Esophagus muscularis mucosa (tissue), 4 donors: ENCODE data around the gene BACE2. TPM values are rescaled to one million over a fixed set of nuclear protein-coding genes. Genes with fewer than 3 reads are reported as not detected.

Experiments
- DNase-seq: peaks from one replicate; pipeline ENCODE4 v3.0.0-alpha.2; 2017; ENCODE audit errors: extremely low spot score
- H3K27ac ChIP-seq, 4 donors: fragments of 200-600 bp; sonication (generic); replicated peaks in 1 of 4; 1 replicate in 3 of 4; 2 replicates in 1 of 4; pipeline ENCODE4 v1.5.1; 2016 to 2019; ENCODE audit warnings: mild to moderate bottlenecking in 1 of 4
- H3K27me3 ChIP-seq, 4 donors: fragments of 200-600 bp; sonication (generic); one replicate each; pipeline versions ENCODE4 v1.5.1 to v1.6.0; 2016 to 2019
- H3K36me3 ChIP-seq, 4 donors: fragments of 200-600 bp; sonication (generic); one replicate each; pipeline ENCODE4 v1.5.1; 2016 to 2019
- H3K4me1 ChIP-seq, 4 donors: fragments of 200-600 bp; sonication (generic); one replicate each; pipeline ENCODE4 v1.5.1; 2016 to 2019
- H3K4me3 ChIP-seq, 4 donors: fragments of 200-600 bp; sonication (generic); 1 replicate in 2 of 4; 2 replicates in 2 of 4; pipeline ENCODE4 v1.5.1; 2016 to 2019; ENCODE audit warnings: mild to moderate bottlenecking in 4 of 4, moderate library complexity in 1 of 4
- H3K9me3 ChIP-seq, 4 donors: fragments of 200-600 bp; sonication (generic); 1 replicate in 3 of 4; 2 replicates in 1 of 4; pipeline ENCODE4 v1.5.1; 2016 to 2019
- EP300 ChIP-seq: sonication (generic); formaldehyde crosslinking; IDR thresholded peaks from one replicate; pipeline ENCODE4 v1.6.1; 2017; ENCODE audit warnings: antibody characterized with exemption
- POLR2A ChIP-seq: fragments of 450-650 bp; IDR thresholded peaks from one replicate; pipeline ENCODE4 v1.6.1; 2017; ENCODE audit warnings: antibody characterized with exemption, moderate library complexity, mild to moderate bottlenecking, low read depth
- POLR2AphosphoS5 ChIP-seq, 2 donors: sonication (generic); formaldehyde crosslinking; IDR thresholded peaks; one replicate each; pipeline ENCODE4 v1.6.1; 2017; ENCODE audit warnings: antibody characterized with exemption in 2 of 2
- WGBS: methylation state at CpG from one replicate; pipeline ENCODE4 v1.1.5; 2018; 5-methylcytosine and 5-hydroxymethylcytosine counted together
- intact Hi-C: fragments of 100-400 bp; cut with DNase I; formaldehyde crosslinking; loops from one replicate; pipeline ENCODE4 v1.15.1; 2023
- total RNA-seq, 4 donors: library from RNA; depleted of rRNA; stranded (reverse); fragments of >200 nt; gene quantifications; one replicate each; pipeline versions ENCODE4 v1.1.0 to v1.2.1, GENCODE V29; 2016
- TF ChIP-seq, protein P1 (sequence below), 3 experiments: fragments of 200-600 bp in 2 of 3; fragments of 450-650 bp in 1 of 3; sonication (generic) in 2 of 3; IDR thresholded peaks; one replicate each; pipeline ENCODE4 v1.5.1; 2017 to 2019; ENCODE audit warnings: antibody characterized with exemption in 3 of 3, mild to moderate bottlenecking in 2 of 3, moderate library complexity in 1 of 3

The BACE2 gene
- total RNA-seq, 4 donors from 2014 or later: 44.9 to 61.6 (median 58.2) TPM

- Histone ChIP-seq H3K4me1 (peaks cover 0 to 8% (median 7%) of the 10 kb centered on the region in 4 donors), H3K9me3 (peaks cover 0 to 7% (median 0%) of the 10 kb centered on the region in 4 donors), H3K27me3 (no peaks in the 10 kb centered on the region), H3K27ac (no peak overlapping the region), H3K4me3 (no peak overlapping the region), H3K36me3 (no peaks in the 10 kb centered on the region)
- TF ChIP-seq POLR2A: no peak
- TF ChIP-seq, protein P1, sequence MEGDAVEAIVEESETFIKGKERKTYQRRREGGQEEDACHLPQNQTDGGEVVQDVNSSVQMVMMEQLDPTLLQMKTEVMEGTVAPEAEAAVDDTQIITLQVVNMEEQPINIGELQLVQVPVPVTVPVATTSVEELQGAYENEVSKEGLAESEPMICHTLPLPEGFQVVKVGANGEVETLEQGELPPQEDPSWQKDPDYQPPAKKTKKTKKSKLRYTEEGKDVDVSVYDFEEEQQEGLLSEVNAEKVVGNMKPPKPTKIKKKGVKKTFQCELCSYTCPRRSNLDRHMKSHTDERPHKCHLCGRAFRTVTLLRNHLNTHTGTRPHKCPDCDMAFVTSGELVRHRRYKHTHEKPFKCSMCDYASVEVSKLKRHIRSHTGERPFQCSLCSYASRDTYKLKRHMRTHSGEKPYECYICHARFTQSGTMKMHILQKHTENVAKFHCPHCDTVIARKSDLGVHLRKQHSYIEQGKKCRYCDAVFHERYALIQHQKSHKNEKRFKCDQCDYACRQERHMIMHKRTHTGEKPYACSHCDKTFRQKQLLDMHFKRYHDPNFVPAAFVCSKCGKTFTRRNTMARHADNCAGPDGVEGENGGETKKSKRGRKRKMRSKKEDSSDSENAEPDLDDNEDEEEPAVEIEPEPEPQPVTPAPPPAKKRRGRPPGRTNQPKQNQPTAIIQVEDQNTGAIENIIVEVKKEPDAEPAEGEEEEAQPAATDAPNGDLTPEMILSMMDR (IDR thresholded peaks at IDR 0.05): no peak
- TF ChIP-seq POLR2AphosphoS5 (IDR thresholded peaks at IDR 0.05): no peak
- no peak for TF ChIP-seq EP300
- intact Hi-C loops: no loop called here
- whole genome bisulfite sequencing: 92% methylated on average over 4 of the region's 5 CpGs
- no peak for DNase-seq
Observed at GRCh38 chr21:41162096-41162495, 5.9 kb upstream of the BACE2 start.

DNA sequence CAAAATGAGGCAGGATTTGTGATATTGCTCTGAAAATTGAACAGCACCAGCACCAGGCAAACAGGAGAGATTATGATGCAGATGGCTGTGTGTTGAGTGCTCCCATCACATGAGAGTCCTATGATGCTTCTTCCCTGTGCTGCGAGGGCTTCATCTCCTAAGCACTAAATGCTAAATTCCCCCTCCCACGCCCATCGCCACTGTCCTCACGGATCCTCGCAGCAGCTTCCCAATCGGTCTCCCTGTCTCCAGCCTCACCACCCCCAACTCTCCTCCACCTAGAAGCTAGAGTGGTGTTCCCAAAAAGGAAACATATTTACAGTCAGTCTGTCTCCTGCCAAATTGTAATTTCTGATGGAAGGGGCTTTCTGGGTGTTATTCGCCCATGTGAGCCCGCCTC, 4.9 kb upstream of the BACE2 start:
- Histone ChIP-seq H3K9me3 (peaks cover 0 to 5% (median 0%) of the 10 kb centered on the region in 4 donors), H3K4me3 (no peak overlapping the region), H3K36me3 (no peaks in the 10 kb centered on the region), H3K27ac (no peak overlapping the region), H3K4me1 (peaks cover 0 to 10% (median 8%) of the 10 kb centered on the region in 4 donors), H3K27me3 (no peaks in the 10 kb centered on the region)
- intact Hi-C loops: no loop called here
- no peak for TF ChIP-seq EP300
- TF ChIP-seq POLR2A: no peak
- TF ChIP-seq, protein P1 (IDR thresholded peaks at IDR 0.05): no peak
- TF ChIP-seq POLR2AphosphoS5 (IDR thresholded peaks at IDR 0.05): no peak
- DNase-seq: no peak
- WGBS: 96% methylated on average over 8 of the region's 8 CpGs

DNA sequence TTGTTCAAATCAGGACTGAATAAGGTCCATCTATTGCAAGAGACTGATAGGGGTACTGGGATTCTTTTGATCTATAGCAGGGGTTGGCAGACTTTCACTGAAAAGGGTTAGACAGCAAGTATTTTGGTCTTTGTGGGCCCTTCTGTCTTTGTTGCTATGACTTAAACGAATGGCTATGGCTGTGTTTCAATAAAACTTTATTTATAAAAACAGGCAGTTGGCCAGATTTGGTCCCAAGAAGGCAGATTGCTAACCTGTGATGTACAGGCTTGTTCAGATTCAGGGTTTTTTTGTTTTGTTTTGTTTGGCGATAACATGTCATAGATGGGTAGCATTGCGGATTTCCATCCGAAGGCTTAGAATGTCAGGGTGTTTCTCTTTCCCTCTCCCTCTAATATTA, 3.9 kb upstream of the BACE2 start:
- Histone ChIP-seq H3K9me3 (no peaks in the 10 kb centered on the region), H3K27ac (no peak overlapping the region), H3K36me3 (no peaks in the 10 kb centered on the region), H3K4me1 (peaks cover under 1 to 11% (median 9%) of the 10 kb centered on the region in 4 donors), H3K4me3 (no peak overlapping the region), H3K27me3 (no peaks in the 10 kb centered on the region)
- 92% methylated on average over 4 of the region's 4 CpGs for WGBS
- intact Hi-C loops: no loop called here
- TF ChIP-seq POLR2AphosphoS5 (IDR thresholded peaks at IDR 0.05) (no peak), EP300 (no peak), POLR2A (no peak)
- TF ChIP-seq, protein P1 (IDR thresholded peaks at IDR 0.05): no peak
- no peak for DNase-seq

DNA sequence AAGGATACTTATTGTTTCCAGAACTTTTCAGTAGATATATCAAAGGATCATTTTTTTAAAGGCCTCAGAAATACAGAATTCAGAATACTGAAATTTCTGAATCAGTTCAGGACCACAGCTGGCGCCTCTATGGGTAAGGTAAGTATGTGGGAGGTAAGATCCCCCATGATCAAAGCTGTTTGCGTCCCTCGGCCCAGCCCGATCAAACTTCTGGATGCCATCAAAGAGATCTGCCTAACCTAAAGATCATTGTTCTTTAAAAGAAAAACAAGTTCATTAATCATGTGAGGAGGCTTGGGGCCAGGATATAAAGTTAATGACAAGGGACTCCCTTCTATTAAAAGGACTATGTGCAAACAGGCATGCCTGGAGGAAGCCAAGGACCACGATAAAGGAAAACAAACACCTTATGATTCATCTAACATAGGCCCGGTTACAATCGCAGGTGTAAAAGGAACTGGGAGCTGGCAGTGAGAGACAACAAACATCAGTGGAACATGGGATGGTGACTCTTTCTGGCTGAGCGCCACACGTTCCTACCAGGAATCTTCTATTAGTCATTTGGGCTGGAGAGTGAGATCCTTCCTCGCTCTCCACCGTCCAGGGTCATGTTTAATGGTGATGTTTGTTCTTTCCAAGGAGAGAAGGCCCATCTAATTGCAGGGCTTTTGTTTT, 2.8 kb upstream of the BACE2 start:
- TF ChIP-seq POLR2AphosphoS5 (IDR thresholded peaks at IDR 0.05) (peak; percentile 20 to 51), EP300 (no peak)
- DNase-seq: no peak
- Histone ChIP-seq H3K9me3 (no peaks in the 10 kb centered on the region), H3K27me3 (no peaks in the 10 kb centered on the region), H3K36me3 (no peaks in the 10 kb centered on the region), H3K27ac (peak overlapping the region; percentile 24 to 97 (median 78)), H3K4me1 (peaks cover 11 to 22% (median 20%) of the 10 kb centered on the region in 4 donors), H3K4me3 (no peak overlapping the region)
- 68% methylated on average over 11 of the region's 11 CpGs for WGBS
- intact Hi-C loops: no loop called here

DNA sequence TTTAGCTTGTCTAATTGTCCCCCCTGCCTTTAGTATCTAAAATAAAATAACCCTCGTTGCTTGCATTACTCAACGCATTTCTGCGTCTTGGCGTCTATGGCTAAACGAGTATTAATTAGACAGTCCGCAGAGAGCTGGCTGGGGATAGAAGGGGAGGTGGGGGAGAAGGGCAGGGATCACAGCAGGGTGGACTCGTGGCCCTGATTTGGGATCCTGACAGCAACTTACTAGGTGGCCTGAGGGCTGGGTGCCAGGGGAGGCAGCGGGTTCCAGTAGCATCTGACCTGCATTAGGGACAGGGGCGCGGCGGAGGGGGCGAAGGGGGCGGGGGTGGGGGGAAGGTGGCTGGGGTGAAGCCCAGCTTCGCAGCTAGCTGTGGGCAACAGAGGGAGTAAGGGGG, 1.1 kb upstream of the BACE2 start:
- TF ChIP-seq POLR2AphosphoS5 (IDR thresholded peaks at IDR 0.05) (no peak), POLR2A (no peak), EP300 (no peak)
- TF ChIP-seq, protein P1 (IDR thresholded peaks at IDR 0.05): no peak
- WGBS: 4% methylated on average over 9 of the region's 14 CpGs
- DNase-seq: no peak
- Histone ChIP-seq H3K4me1 (peaks cover 22 to 40% (median 37%) of the 10 kb centered on the region in 4 donors), H3K27ac (peak overlapping the region; percentile 94 to 97 (median 96)), H3K27me3 (no peaks in the 10 kb centered on the region), H3K9me3 (no peaks in the 10 kb centered on the region), H3K4me3 (peak overlapping the region; percentile 90 to 98 (median 93)), H3K36me3 (no peaks in the 10 kb centered on the region)
- intact Hi-C loops: no loop called here
